HG03521 (cell line): ENCODE results near the gene SOX9.

Source experiments
- ATAC-seq: cut with Tn5 transposase; IDR thresholded peaks from one replicate; pipeline ENCODE4 v1.9.1; 2021; ENCODE audit warnings: mild to moderate bottlenecking, moderate library complexity; ENCODE audit not compliant: unreplicated experiment

SOX9 gene

GRCh38 chr17:72158895-72159885 lies 38.4 kb downstream of the SOX9 start:
- no peak for ATAC-seq

GRCh38 chr17:72162569-72162968 lies 41.7 kb downstream of the SOX9 start:
- ATAC-seq: no peak

GRCh38 chr17:72163474-72163873 lies 42.7 kb downstream of the SOX9 start:
- no peak for ATAC-seq

- no peak for ATAC-seq
Measured at GRCh38 chr17:72164158-72164739, 43.4 kb downstream of the SOX9 start.

GRCh38 chr17:72165192-72165866 lies 44.5 kb downstream of the SOX9 start:
- ATAC-seq: no peak

GRCh38 chr17:72165867-72166439 lies 45.1 kb downstream of the SOX9 start:
- no peak for ATAC-seq

GRCh38 chr17:72167593-72167992 lies 46.8 kb downstream of the SOX9 start:
- no peak for ATAC-seq

- no peak for ATAC-seq
Measured at GRCh38 chr17:72169823-72170222, 49.0 kb downstream of the SOX9 start.

GRCh38 chr17:72171703-72172667 lies 51.2 kb downstream of the SOX9 start:
- no peak for ATAC-seq

- ATAC-seq: no peak
Measured at GRCh38 chr17:72173499-72174116, 52.8 kb downstream of the SOX9 start.

GRCh38 chr17:72175263-72175662 lies 54.4 kb downstream of the SOX9 start:
- ATAC-seq: no peak
